GM13977 (cell line): ENCODE data around the gene ACP2.
"Not testable (repeated sequence)": the region's sequence is repeated elsewhere in the genome, so short reads cannot be mapped to it uniquely, and the experiment has no call there.

Experiments used
- DNase-seq: peaks from one replicate; pipeline ENCODE4 v3.0.0; 2012; ENCODE audit warnings: low spot score
- in situ Hi-C: fragments of 300-500 bp; cut with MboI; formaldehyde crosslinking; loops from one replicate; pipeline ENCODE4 v1.12.0; 2022; ENCODE audit warnings: low sequenced_read_pairs, low pct_unique_long_range_greater_than_20kb, mixed read lengths, inconsistent platforms; ENCODE audit not compliant: unreplicated experiment
- TF ChIP-seq, protein P1 (sequence below): IDR thresholded peaks from 2 replicates; pipeline ENCODE4 v1.5.1; 2012; ENCODE audit warnings: mild to moderate bottlenecking, control low read depth; ENCODE audit not compliant: insufficient read depth; ENCODE audit errors: extremely low read depth, missing control alignments

Gene ACP2

GRCh38 chr11:47212938-47213337, 35.7 kb downstream of the ACP2 start:
- TF ChIP-seq, protein P1, sequence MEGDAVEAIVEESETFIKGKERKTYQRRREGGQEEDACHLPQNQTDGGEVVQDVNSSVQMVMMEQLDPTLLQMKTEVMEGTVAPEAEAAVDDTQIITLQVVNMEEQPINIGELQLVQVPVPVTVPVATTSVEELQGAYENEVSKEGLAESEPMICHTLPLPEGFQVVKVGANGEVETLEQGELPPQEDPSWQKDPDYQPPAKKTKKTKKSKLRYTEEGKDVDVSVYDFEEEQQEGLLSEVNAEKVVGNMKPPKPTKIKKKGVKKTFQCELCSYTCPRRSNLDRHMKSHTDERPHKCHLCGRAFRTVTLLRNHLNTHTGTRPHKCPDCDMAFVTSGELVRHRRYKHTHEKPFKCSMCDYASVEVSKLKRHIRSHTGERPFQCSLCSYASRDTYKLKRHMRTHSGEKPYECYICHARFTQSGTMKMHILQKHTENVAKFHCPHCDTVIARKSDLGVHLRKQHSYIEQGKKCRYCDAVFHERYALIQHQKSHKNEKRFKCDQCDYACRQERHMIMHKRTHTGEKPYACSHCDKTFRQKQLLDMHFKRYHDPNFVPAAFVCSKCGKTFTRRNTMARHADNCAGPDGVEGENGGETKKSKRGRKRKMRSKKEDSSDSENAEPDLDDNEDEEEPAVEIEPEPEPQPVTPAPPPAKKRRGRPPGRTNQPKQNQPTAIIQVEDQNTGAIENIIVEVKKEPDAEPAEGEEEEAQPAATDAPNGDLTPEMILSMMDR = no peak
- peak; percentile 14 for DNase-seq
- in situ Hi-C loops = no loop called here

DNA sequence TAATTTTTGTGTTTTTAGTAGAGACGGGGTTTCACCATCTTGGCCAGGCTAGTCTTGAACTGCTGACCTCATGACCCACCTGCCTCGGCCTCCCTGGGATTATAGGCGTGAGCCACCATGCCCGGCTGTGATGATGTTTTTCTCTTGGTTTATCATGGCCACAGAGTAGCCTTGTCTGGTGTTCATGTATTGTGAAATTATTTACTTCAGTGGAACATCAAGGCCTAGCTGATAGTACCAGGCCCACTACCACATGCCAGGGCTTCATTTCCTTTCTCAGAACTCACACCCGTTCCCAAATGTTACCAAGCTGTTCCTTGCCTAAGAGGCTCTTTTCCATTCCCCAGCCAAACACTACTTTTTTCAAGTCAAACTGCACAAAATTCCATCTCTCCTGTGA, 40.0 kb downstream of the ACP2 start:
- DNase-seq = no peak
- TF ChIP-seq, protein P1 = no peak
- in situ Hi-C loops = no loop called here

DNA sequence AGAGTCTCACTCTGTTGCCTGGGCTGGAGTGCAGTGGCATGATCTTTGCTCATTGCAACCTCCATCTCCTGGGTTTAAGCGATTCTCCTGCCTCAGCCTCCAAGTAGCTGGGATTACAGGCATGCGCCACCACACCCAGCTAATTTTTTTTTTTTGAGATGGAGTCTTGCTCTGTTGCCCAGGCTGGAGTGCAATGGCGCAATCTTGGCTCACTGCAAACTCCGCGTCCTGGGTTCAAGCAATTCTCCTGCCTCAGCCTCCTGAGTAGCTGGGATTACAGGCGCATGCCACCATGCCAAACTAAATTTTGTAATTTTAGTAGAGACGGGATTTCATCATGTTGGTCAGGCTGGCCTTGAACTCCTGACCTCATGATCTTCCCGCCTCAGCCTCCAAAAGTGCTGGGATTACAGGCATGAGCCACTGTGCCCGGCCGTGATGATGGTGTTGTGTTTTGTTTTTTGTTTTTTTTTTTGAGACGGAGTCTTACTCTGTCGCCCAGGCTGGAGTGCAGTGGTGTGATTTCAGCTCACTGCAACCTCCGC, 40.5 kb downstream of the ACP2 start:
- in situ Hi-C loops, DNase-seq: not testable (repeated sequence)

GRCh38 chr11:47207459-47207858, 41.2 kb downstream of the ACP2 start:
- peak; percentile 4 for DNase-seq
- in situ Hi-C loops = no loop called here
- TF ChIP-seq, protein P1 = no peak

- in situ Hi-C loops, DNase-seq: not testable (repeated sequence)
Observed at GRCh38 chr11:47206577-47206976, 42.0 kb downstream of the ACP2 start.

DNA sequence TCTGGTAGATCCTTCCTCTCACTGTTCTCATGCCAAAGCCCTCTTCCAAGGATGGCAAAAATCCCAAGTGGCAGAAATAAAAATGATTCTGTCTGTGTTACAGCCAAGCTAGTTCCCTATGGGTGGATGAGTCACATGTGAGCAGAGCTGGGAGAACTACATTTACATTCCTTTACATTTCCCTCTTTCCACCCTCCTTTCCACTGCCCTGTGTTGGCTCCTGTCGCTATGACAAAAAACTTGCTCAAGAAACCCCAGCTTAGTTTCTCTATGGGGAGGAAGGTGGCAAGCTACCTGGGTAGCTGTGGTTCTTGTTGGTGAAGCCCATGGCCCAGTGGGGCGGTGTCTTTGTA, 44.0 kb downstream of the ACP2 start:
- in situ Hi-C loops = no loop called here
- no peak for DNase-seq
- TF ChIP-seq, protein P1 = no peak

DNA sequence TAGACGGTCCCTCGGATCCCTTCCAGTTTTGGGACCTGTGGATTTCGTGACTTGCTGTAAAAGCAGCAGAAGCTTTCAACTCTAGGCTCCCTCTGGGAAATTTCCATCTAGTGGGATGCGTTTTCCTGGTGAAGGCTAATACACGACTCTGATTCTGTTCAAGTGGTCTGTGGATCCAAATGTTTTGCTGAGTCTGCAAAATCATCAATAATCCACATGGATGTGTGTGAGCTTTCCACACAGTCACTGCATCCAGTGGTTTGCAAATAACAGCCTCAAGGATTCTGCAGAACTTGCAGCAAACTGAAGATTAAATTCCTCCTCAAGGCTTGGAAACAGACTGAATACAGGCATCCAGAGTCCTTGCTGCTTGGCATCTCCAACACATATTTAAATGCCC, 46.0 kb downstream of the ACP2 start:
- in situ Hi-C loops = no loop called here
- peak; percentile 3 for DNase-seq
- TF ChIP-seq, protein P1 = no peak

GRCh38 chr11:47201015-47201414, 47.6 kb downstream of the ACP2 start:
- TF ChIP-seq, protein P1 = no peak
- in situ Hi-C loops = no loop called here
- DNase-seq = no peak

DNA sequence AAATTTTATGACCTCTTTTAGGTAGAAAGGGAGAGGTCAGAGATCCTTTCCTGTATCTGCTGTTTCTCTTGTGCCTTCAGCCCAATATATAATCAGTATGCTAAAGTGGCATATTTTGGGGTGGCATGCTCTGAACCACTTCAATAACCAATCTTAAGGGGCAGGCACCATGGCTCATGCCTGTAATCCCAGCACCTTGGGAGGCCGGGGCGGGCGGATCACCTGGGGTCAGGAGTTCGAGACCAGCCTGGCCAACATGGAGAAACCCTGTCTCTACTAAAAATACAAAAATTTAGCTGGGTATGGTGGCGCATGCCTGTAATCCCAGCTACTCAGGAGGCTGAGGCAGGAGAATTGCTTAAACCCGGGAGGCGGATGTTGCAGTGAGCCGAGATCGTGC, 50.5 kb downstream of the ACP2 start:
- in situ Hi-C loops, DNase-seq: not testable (repeated sequence)
